GM23338 (cell line): Measurements from ENCODE around the gene ZNF273.

Source experiments
- CTCF ChIP-seq, 2 experiments: fragments of 200-600 bp in 1 of 2; sonication (generic) in 1 of 2; conservative IDR thresholded peaks; 2 replicates each; pipeline versions ENCODE4 v1.5.1 to v1.6.1; 2016 to 2017; ENCODE audit warnings: antibody characterized with exemption in 2 of 2, low read depth in 2 of 2, mild to moderate bottlenecking in 2 of 2, moderate library complexity in 1 of 2
- EZH2 ChIP-seq: fragments of 200-600 bp; sonication (generic); IDR thresholded peaks from one replicate; pipeline ENCODE4 v1.8.0; 2017; ENCODE audit warnings: antibody characterized with exemption, mild to moderate bottlenecking, low read depth; ENCODE audit not compliant: unreplicated experiment
- JUNB ChIP-seq: IDR thresholded peaks from one replicate; pipeline ENCODE4 v1.6.1; 2016; ENCODE audit warnings: antibody characterized with exemption; ENCODE audit not compliant: unreplicated experiment
- POLR2AphosphoS5 ChIP-seq: IDR thresholded peaks from 2 replicates; pipeline ENCODE4 v1.6.1; 2016; ENCODE audit warnings: antibody characterized with exemption, low read depth
- REST ChIP-seq: IDR thresholded peaks from one replicate; pipeline ENCODE4 v1.6.1; 2018; ENCODE audit warnings: antibody characterized with exemption; ENCODE audit not compliant: unreplicated experiment
- ZNF331 ChIP-seq: fragments of 250-450 bp; sonication (Bioruptor Pico); IDR thresholded peaks from 2 replicates; pipeline ENCODE4 v1.5.0; 2020; ENCODE audit warnings: low read depth, mild to moderate bottlenecking, moderate library complexity

- TF ChIP-seq CTCF (conservative IDR thresholded peaks at IDR 0.05; ENCODE audit: low read depth in 2 of 2) (no peak), REST (no peak), POLR2AphosphoS5 (no peak), ZNF331 (no peak), EZH2 (no peak), JUNB (no peak)
These were observed 29.6 kb upstream of the ZNF273 start for GRCh38 chr7:64873517-64873916.
